Keratinocyte (primary cell): ENCODE data around the gene OGDH. TPM values are rescaled to one million over a fixed set of nuclear protein-coding genes. Genes with fewer than 3 reads are reported as not detected.

Experiments
- DNase-seq: peaks from one replicate; pipeline ENCODE4 v3.0.0-alpha.2; 2011; ENCODE audit warnings: low read depth, missing footprints, low spot score
- FAIRE-seq: peaks from 2 replicates; lab custom pipeline; 2011; peaks lifted over from hg19 to GRCh38; lab: Jason Lieb, UNC
- H2AFZ ChIP-seq: 2 replicates; pipeline ENCODE4 v1.6.0; 2012; ENCODE audit warnings: low read length, control low read depth, inconsistent platforms; ENCODE audit not compliant: control insufficient read depth
- H3K27ac ChIP-seq: 2 replicates; pipeline ENCODE4 v1.5.1; 2011; ENCODE audit warnings: low read length; ENCODE audit not compliant: control insufficient read depth, insufficient read depth
- H3K27me3 ChIP-seq: 3 replicates; pipeline ENCODE4 v1.6.0; 2011; ENCODE audit warnings: low read length; ENCODE audit not compliant: control insufficient read depth, insufficient read depth; ENCODE audit errors: extremely low read depth
- H3K36me3 ChIP-seq, 2 experiments: 2 replicates in 1 of 2; 3 replicates in 1 of 2; pipeline ENCODE4 v1.5.1; 2011; ENCODE audit warnings: low read length in 2 of 2, mild to moderate bottlenecking in 1 of 2; ENCODE audit not compliant: control insufficient read depth in 2 of 2, insufficient read depth in 2 of 2; ENCODE audit errors: extremely low read depth in 1 of 2
- H3K4me1 ChIP-seq: 3 replicates; pipeline ENCODE4 v1.5.1; 2011; ENCODE audit warnings: low read length; ENCODE audit not compliant: control insufficient read depth, insufficient read depth; ENCODE audit errors: extremely low read depth
- H3K4me2 ChIP-seq: 3 replicates; pipeline ENCODE4 v1.6.0; 2011; ENCODE audit warnings: low read depth, low read length; ENCODE audit not compliant: control insufficient read depth, insufficient read depth; ENCODE audit errors: extremely low read depth
- H3K4me3 ChIP-seq, 3 experiments: fragments of 200-600 bp in 1 of 3; sonication (generic) in 1 of 3; 2 replicates in 2 of 3; 3 replicates in 1 of 3; pipeline ENCODE4 v1.5.1; 2011 to 2016; ENCODE audit warnings: low read length in 3 of 3, mild to moderate bottlenecking in 3 of 3, control low read depth in 2 of 3, inconsistent platforms in 1 of 3, low read depth in 1 of 3, mixed read lengths in 1 of 3, mixed run types in 1 of 3, moderate library complexity in 1 of 3; ENCODE audit not compliant: control insufficient read depth in 2 of 3, insufficient read depth in 2 of 3; ENCODE audit errors: extremely low read depth in 1 of 3
- H3K79me2 ChIP-seq: 2 replicates; pipeline ENCODE4 v1.6.0; 2012; ENCODE audit warnings: low read length; ENCODE audit not compliant: control insufficient read depth, insufficient read depth
- H3K9ac ChIP-seq: 3 replicates; pipeline ENCODE4 v1.6.0; 2011; ENCODE audit warnings: low read length; ENCODE audit not compliant: control insufficient read depth, insufficient read depth; ENCODE audit errors: extremely low read depth
- H3K9me1 ChIP-seq: 3 replicates; pipeline ENCODE4 v1.6.0; 2011; ENCODE audit warnings: low read length; ENCODE audit not compliant: control insufficient read depth, insufficient read depth; ENCODE audit errors: extremely low read depth
- H3K9me3 ChIP-seq: 2 replicates; pipeline ENCODE4 v1.5.1; 2012; ENCODE audit warnings: low read depth, low read length; ENCODE audit not compliant: control insufficient read depth
- H4K20me1 ChIP-seq: 3 replicates; pipeline ENCODE4 v1.6.0; 2011; ENCODE audit warnings: low read length; ENCODE audit not compliant: control insufficient read depth, insufficient read depth; ENCODE audit errors: extremely low read depth
- CTCF ChIP-seq, 3 experiments: IDR thresholded peaks in 1 of 3; conservative IDR thresholded peaks in 1 of 3; optimal IDR thresholded peaks in 1 of 3; 2 replicates in 2 of 3; 3 replicates in 1 of 3; pipeline versions ENCODE3 to v1.5.1; 2011; ENCODE audit warnings: low read length in 3 of 3, mild to moderate bottlenecking in 3 of 3, moderate library complexity in 2 of 3, control low read depth in 1 of 3, inconsistent platforms in 1 of 3; ENCODE audit not compliant: insufficient read depth in 2 of 3; ENCODE audit errors: extremely low read depth in 1 of 3
- EZH2 ChIP-seq: IDR thresholded peaks from one replicate; pipeline ENCODE4 v1.6.1; 2012; ENCODE audit warnings: inconsistent platforms, mild to moderate bottlenecking, low read length, moderate library complexity
- dilution Hi-C: fragments of 300-500 bp; cut with MboI; formaldehyde crosslinking; loops from one replicate; pipeline ENCODE4 v1.7.0; 2020; ENCODE audit warnings: low sequenced_read_pairs; ENCODE audit not compliant: extremely low pct_ligation_motif_present
- polyA plus RNA-seq, 5 experiments: library from polyadenylated mRNA; depleted of rRNA in 3 of 5; stranded (reverse) in 3 of 5; stranded (forward) in 1 of 5; unstranded in 1 of 5; fragments of >200 nt; gene quantifications; 1 replicate in 1 of 5; 2 replicates in 3 of 5; 3 replicates in 1 of 5; pipeline versions ENCODE4 v1.2.1 to v1.2.3, GENCODE V29; 2011 to 2012; ENCODE audit warnings: missing spikeins in 2 of 5, low read depth in 1 of 5, low replicate concordance in 1 of 5

OGDH gene
- polyA plus RNA-seq, 1 donor (not counting 4 experiments of a cell fraction or from before 2014, with no cell fraction given): 46.4 TPM

- no peaks in the 10 kb centered on the region for H3K4me1 ChIP-seq
- DNase-seq: no peak
- H3K9me1 ChIP-seq: no peaks in the 10 kb centered on the region
- no peaks in the 10 kb centered on the region for H4K20me1 ChIP-seq
- no peaks in the 10 kb centered on the region for H3K9me3 ChIP-seq
- no peak overlapping the region for H3K4me2 ChIP-seq
- no peak overlapping the region for H3K9ac ChIP-seq
- no peak for TF ChIP-seq EZH2
- TF ChIP-seq CTCF (optimal IDR thresholded peaks at IDR 0.05 in 1 of 3, IDR thresholded peaks at IDR 0.05 in 1 of 3, conservative IDR thresholded peaks at IDR 0.05 in 1 of 3; ENCODE audit: extremely low read depth in 1 of 3, insufficient read depth in 2 of 3, low read length in 3 of 3): no peak
- no peak overlapping the region for H3K4me3 ChIP-seq
- H3K27me3 ChIP-seq: no peaks in the 10 kb centered on the region
- peaks cover 26 to 33% of the 10 kb centered on the region in 2 experiments for H3K36me3 ChIP-seq
- no peak for FAIRE-seq
- no peak overlapping the region for H3K27ac ChIP-seq
- no peak overlapping the region for H2AFZ ChIP-seq
- no peaks in the 10 kb centered on the region for H3K79me2 ChIP-seq
- dilution Hi-C loops: no loop called here
Observed at GRCh38 chr7:44652535-44652934, 46.1 kb downstream of the OGDH start.

GRCh38 chr7:44654255-44654796 lies 47.9 kb downstream of the OGDH start:
- Histone ChIP-seq H3K4me3 (no peak overlapping the region), H3K9me1 (no peaks in the 10 kb centered on the region), H3K9ac (no peak overlapping the region), H3K36me3 (peaks cover 18 to 26% of the 10 kb centered on the region in 2 experiments), H3K4me2 (no peak overlapping the region), H3K27me3 (no peaks in the 10 kb centered on the region), H4K20me1 (no peaks in the 10 kb centered on the region), H3K27ac (no peak overlapping the region), H2AFZ (no peak overlapping the region), H3K4me1 (no peaks in the 10 kb centered on the region), H3K9me3 (no peaks in the 10 kb centered on the region), H3K79me2 (no peaks in the 10 kb centered on the region)
- DNase-seq (no peak), FAIRE-seq (no peak)
- no peak for TF ChIP-seq CTCF (optimal IDR thresholded peaks at IDR 0.05 in 1 of 3, IDR thresholded peaks at IDR 0.05 in 1 of 3, conservative IDR thresholded peaks at IDR 0.05 in 1 of 3; ENCODE audit: extremely low read depth in 1 of 3, insufficient read depth in 2 of 3, low read length in 3 of 3)
- no peak for TF ChIP-seq EZH2
- dilution Hi-C loops: no loop called here
